Adrenal gland (tissue), 12 donors: ENCODE data around the gene CNDP1. TPM values are rescaled to one million over a fixed set of nuclear protein-coding genes. Genes with fewer than 3 reads are reported as not detected.

Experiments used
- DNase-seq, 7 donors: peaks; one replicate each; pipeline ENCODE4 v3.0.0-alpha.2; 2019 to 2020
- H3K27ac ChIP-seq, 5 donors: fragments of 200-600 bp; sonication (generic) in 4 of 5; 1 replicate in 3 of 5; 2 replicates in 2 of 5; pipeline versions ENCODE4 v1.5.1 to v1.8.0; 2016 to 2020; ENCODE audit warnings: mild to moderate bottlenecking in 1 of 5
- H3K27me3 ChIP-seq: fragments of 200-600 bp; 2 replicates; pipeline ENCODE4 v1.8.0; 2021
- H3K36me3 ChIP-seq, 2 donors: fragments of 200-600 bp; replicated peaks in 1 of 2; 1 replicate in 1 of 2; 2 replicates in 1 of 2; pipeline versions ENCODE4 v1.5.1 to v1.8.0; 2018 to 2022
- H3K4me1 ChIP-seq, 2 donors: fragments of 200-600 bp; replicated peaks in 1 of 2; 1 replicate in 1 of 2; 2 replicates in 1 of 2; pipeline versions ENCODE4 v1.5.1 to v1.8.0; 2018 to 2021
- H3K4me3 ChIP-seq, 4 donors: fragments of 200-600 bp; sonication (generic) in 3 of 4; one replicate each; pipeline ENCODE4 v1.5.1; 2016 to 2018
- H3K9me3 ChIP-seq, 3 donors: fragments of 200-600 bp; sonication (generic) in 1 of 3; replicated peaks in 1 of 3; 1 replicate in 2 of 3; 2 replicates in 1 of 3; pipeline versions ENCODE4 v1.5.1 to v1.8.0; 2016 to 2021
- POLR2A ChIP-seq, 2 donors: fragments of 450-650 bp; IDR thresholded peaks; one replicate each; pipeline ENCODE4 v1.6.1; 2017; ENCODE audit warnings: antibody characterized with exemption in 2 of 2, mild to moderate bottlenecking in 2 of 2, moderate library complexity in 1 of 2
- WGBS, 4 donors: extraction: QIAGEN DNeasy Blood & Tissue Kit in 2 of 4; methylation state at CpG; one replicate each; pipeline versions ENCODE4 v1.1.5 to v1.1.7; 2013 to 2017; 5-methylcytosine and 5-hydroxymethylcytosine counted together
- intact Hi-C, 2 donors: fragments of 100-400 bp; cut with DNase I; formaldehyde crosslinking; loops; one replicate each; pipeline versions ENCODE4 v1.14.1 to v1.15.0; 2022 to 2023
- polyA plus RNA-seq, 3 donors: library from polyadenylated mRNA; stranded (reverse); fragments of 200-250 nt in 2 of 3; fragments of 350-450 nt in 1 of 3; fragmentation: Illumina TruSeq in 1 of 3; extraction: RNeasy Lipid Tissue Mini Kit (QIAGEN cat#74804) in 1 of 3; gene quantifications; one replicate each; pipeline ENCODE4 v1.2.3, GENCODE V29; 2013 to 2014
- total RNA-seq, 9 donors: library from RNA; depleted of rRNA in 4 of 9; stranded (reverse); fragments of >200 nt in 4 of 9; fragments of 120-200 nt in 1 of 9; fragmentation: NEBNext Ultra II Directional in 1 of 9; extraction: Animal tissue kit (Norgen Biotek cat#: 25700) in 1 of 9; gene quantifications; one replicate each; pipeline versions ENCODE4 v1.1.0 to v1.2.4, GENCODE V29; 2013 to 2023
- TF ChIP-seq, protein P1 (sequence below), 6 experiments: fragments of 450-650 bp in 4 of 6; fragments of 200-600 bp in 2 of 6; sonication (generic) in 1 of 6; IDR thresholded peaks; 1 replicate in 5 of 6; 2 replicates in 1 of 6; pipeline versions ENCODE4 v1.5.1 to v1.8.0; 2016 to 2021; ENCODE audit warnings: antibody characterized with exemption in 6 of 6, mild to moderate bottlenecking in 2 of 6, moderate library complexity in 1 of 6
- donor health status: healthy with polysubstance abuse.
- donor health status: Bipolar disorder and iron deficiency.
- donor health status: DM: yes; HTN: yes; CAD: no.
- donor health status: DM: no; HTN: no; CAD: no.
- donor health status: DM: no; HTN: no; CAD: no.
- donor health status: DM: yes; HTN: yes; CAD: no.

The CNDP1 gene
- total and polyA plus RNA-seq, 12 donors, result 0.16 to 0.27 TPM; not detected in 10

DNA sequence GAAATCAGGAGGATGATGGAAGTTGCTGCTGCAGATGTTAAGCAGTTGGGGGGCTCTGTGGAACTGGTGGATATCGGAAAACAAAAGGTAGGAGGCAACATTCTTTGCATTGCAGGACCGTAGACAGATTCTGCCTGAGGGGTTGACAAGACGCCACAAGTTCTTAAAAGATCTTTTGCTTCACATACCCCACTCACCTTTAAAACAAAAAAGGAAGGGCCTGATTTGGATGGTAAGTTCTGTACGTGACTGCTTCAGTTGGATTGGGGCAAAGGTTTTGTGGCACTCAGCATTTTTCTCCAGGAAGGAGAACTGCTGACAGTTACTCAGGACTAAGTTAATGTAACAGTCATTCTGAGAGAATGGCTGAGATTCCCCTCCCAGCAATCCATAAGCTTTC is 32.9 kb upstream of the CNDP1 start:
- H3K4me3 ChIP-seq, result peak overlapping the region in 1 of 4 donors; percentile 10
- intact Hi-C loops, result no loop called here

DNA sequence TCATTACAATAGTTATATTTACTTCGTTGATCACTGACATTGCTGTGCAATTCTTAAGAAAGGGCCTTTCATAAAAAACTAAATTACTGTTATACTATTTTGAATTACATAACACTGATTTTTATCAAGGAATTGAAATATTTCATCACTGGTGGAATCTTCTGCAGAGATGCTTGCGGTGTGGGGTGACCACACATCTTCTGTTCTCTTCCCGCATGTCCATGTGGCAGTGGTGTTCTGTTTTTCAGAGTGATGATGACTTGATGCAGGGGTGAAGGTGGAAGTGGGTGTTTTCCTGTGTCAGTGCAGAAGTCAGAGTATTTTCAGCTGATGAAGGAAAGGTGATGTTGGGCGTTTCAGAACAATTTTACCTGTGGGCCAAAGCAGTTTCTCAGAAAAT is 31.2 kb upstream of the CNDP1 start:
- intact Hi-C loops, result no loop called here
- Histone ChIP-seq H3K4me1 (no peaks in the 10 kb centered on the region), H3K9me3 (no peaks in the 10 kb centered on the region), H3K27me3 (no peaks in the 10 kb centered on the region), H3K36me3 (peaks cover 0 to 58% of the 10 kb centered on the region in 2 donors), H3K27ac (no peak overlapping the region), H3K4me3 (no peak overlapping the region)
- TF ChIP-seq, protein P1, sequence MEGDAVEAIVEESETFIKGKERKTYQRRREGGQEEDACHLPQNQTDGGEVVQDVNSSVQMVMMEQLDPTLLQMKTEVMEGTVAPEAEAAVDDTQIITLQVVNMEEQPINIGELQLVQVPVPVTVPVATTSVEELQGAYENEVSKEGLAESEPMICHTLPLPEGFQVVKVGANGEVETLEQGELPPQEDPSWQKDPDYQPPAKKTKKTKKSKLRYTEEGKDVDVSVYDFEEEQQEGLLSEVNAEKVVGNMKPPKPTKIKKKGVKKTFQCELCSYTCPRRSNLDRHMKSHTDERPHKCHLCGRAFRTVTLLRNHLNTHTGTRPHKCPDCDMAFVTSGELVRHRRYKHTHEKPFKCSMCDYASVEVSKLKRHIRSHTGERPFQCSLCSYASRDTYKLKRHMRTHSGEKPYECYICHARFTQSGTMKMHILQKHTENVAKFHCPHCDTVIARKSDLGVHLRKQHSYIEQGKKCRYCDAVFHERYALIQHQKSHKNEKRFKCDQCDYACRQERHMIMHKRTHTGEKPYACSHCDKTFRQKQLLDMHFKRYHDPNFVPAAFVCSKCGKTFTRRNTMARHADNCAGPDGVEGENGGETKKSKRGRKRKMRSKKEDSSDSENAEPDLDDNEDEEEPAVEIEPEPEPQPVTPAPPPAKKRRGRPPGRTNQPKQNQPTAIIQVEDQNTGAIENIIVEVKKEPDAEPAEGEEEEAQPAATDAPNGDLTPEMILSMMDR (IDR thresholded peaks at IDR 0.05), result no peak
- TF ChIP-seq POLR2A (IDR thresholded peaks at IDR 0.05), result no peak
- no peak for DNase-seq
- 79 to 94% (median 88%) methylated on average over 4 of the region's 4 CpGs for WGBS, 4 donors

More for the DNA sequence above, 32.9 kb upstream of the CNDP1 start:
- no peak for TF ChIP-seq POLR2A (IDR thresholded peaks at IDR 0.05)
- TF ChIP-seq, protein P1 (IDR thresholded peaks at IDR 0.05), result no peak
- Histone ChIP-seq H3K27me3 (no peaks in the 10 kb centered on the region), H3K36me3 (peaks cover 0 to 42% of the 10 kb centered on the region in 2 donors), H3K9me3 (no peaks in the 10 kb centered on the region), H3K27ac (peak overlapping the region in 2 of 5 donors; percentile 54 to 77), H3K4me1 (peaks cover 7 to 9% of the 10 kb centered on the region in 2 donors)
- 80 to 84% (median 82%) methylated on average over 4 of the region's 4 CpGs for WGBS, 4 donors
- no peak for DNase-seq

DNA sequence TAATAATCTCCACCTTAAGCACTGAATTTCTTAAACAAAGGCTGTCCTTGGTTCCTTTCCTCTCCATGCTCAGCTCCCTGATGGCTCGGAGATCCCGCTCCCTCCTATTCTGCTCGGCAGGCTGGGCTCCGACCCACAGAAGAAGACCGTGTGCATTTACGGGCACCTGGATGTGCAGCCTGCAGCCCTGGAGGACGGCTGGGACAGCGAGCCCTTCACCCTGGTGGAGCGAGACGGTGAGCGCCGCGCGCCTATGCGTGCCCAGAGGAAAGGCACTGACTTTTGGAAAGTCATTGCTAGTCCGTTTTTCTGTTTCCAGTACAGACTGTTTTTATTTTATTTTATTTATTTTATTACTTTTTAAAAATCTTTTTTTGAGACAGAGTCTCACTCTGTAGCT is 28.5 kb upstream of the CNDP1 start:
- Histone ChIP-seq H3K4me1 (no peaks in the 10 kb centered on the region), H3K27ac (no peak overlapping the region), H3K27me3 (no peaks in the 10 kb centered on the region), H3K4me3 (no peak overlapping the region), H3K36me3 (peaks cover 0 to 84% of the 10 kb centered on the region in 2 donors), H3K9me3 (no peaks in the 10 kb centered on the region)
- TF ChIP-seq, protein P1 (IDR thresholded peaks at IDR 0.05), result no peak
- TF ChIP-seq POLR2A (IDR thresholded peaks at IDR 0.05), result no peak
- WGBS, 4 donors, result 90 to 97% (median 94%) methylated on average over 15 to 16 of the region's 16 CpGs
- peak in 1 of 7 donors; percentile 43 for DNase-seq
- intact Hi-C loops, result no loop called here

DNA sequence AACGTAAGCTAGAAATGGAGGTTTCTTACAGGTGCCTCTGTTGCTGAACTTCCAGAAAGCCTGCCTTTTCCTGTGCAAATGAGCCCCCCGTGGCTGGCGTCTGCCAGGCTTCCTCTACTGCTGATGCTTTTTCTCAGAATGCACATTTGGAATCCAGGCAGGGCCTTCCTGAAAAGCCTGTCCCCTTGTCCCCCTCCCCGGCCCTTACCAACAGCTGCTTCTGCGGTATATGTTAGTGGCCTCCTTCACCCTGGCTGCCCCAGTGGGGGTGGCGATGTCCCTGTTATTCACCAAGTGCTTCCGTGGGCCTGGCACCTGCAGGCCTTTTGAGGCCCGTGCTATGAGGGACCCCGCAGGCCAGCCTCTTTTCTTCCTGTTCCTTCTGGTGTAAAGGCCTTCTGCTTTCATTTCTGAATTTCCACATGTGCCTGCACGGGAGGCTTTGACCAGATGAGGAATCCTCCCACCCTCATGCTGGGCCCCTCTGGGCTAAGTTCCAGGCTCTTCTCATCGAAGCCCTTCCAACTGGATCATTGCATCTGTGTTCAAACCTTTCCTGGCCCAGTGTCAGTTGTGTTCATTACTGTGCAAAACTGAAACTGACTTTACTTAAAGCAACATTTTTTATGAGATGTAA is 27.7 kb upstream of the CNDP1 start:
- WGBS, 4 donors, result 69 to 78% (median 75%) methylated on average over 11 of the region's 11 CpGs
- Histone ChIP-seq H3K27ac (no peak overlapping the region), H3K27me3 (no peaks in the 10 kb centered on the region), H3K4me1 (no peaks in the 10 kb centered on the region), H3K4me3 (no peak overlapping the region), H3K36me3 (peaks cover 0 to 88% of the 10 kb centered on the region in 2 donors), H3K9me3 (no peaks in the 10 kb centered on the region)
- intact Hi-C loops, result no loop called here
- peak in 1 of 7 donors; percentile 44 for DNase-seq
- no peak for TF ChIP-seq POLR2A (IDR thresholded peaks at IDR 0.05)
- TF ChIP-seq, protein P1 (IDR thresholded peaks at IDR 0.05), result no peak
